HepG2 (cell line): ENCODE results near the gene NPB. TPM values are rescaled to one million over a fixed set of nuclear protein-coding genes. Genes with fewer than 3 reads are reported as not detected.

ENCODE experiments used
- EED ChIP-seq: sonication (generic); formaldehyde crosslinking; IDR thresholded peaks from 2 replicates; pipeline ENCODE4 v1.5.0; 2020; ENCODE audit warnings: mild to moderate bottlenecking, missing genetic modification reagents
- GFI1 ChIP-seq: sonication (generic); formaldehyde crosslinking; IDR thresholded peaks from 2 replicates; pipeline ENCODE4 v1.5.0; 2020; ENCODE audit warnings: missing genetic modification reagents, mild to moderate bottlenecking, borderline replicate concordance
- GTF3A ChIP-seq: sonication (generic); formaldehyde crosslinking; conservative IDR thresholded peaks from 2 replicates; pipeline ENCODE4 v1.4.0; 2020; ENCODE audit warnings: mild to moderate bottlenecking, missing genetic modification reagents
- KDM2A ChIP-seq: sonication (generic); formaldehyde crosslinking; IDR thresholded peaks from 2 replicates; pipeline ENCODE4 v1.4.0; 2020; ENCODE audit warnings: low read depth, missing genetic modification reagents, borderline replicate concordance
- MED13 ChIP-seq: sonication (generic); formaldehyde crosslinking; IDR thresholded peaks from 2 replicates; pipeline ENCODE4 v1.5.0; 2020; ENCODE audit warnings: missing genetic modification reagents
- MZF1 ChIP-seq: sonication (generic); formaldehyde crosslinking; IDR thresholded peaks from 2 replicates; pipeline ENCODE4 v1.8.1; 2023; ENCODE audit warnings: mild to moderate bottlenecking, missing genetic modification reagents, borderline replicate concordance
- NCOA5 ChIP-seq: sonication (generic); formaldehyde crosslinking; IDR thresholded peaks from 2 replicates; pipeline ENCODE4 v1.4.0; 2020; ENCODE audit warnings: missing genetic modification reagents
- PAX8 ChIP-seq: sonication (generic); formaldehyde crosslinking; IDR thresholded peaks from 2 replicates; pipeline ENCODE4 v1.8.0; 2022; ENCODE audit warnings: mild to moderate bottlenecking, missing genetic modification reagents, borderline replicate concordance
- POLR2G ChIP-seq: fragments of 200-400 bp; formaldehyde crosslinking; IDR thresholded peaks from 2 replicates; pipeline ENCODE4 v1.6.1; 2018; ENCODE audit warnings: mild to moderate bottlenecking, low read depth, low read length, moderate library complexity
- RAD51 ChIP-seq: fragments of 450-650 bp; IDR thresholded peaks from 2 replicates; pipeline ENCODE4 v1.6.1; 2016; ENCODE audit warnings: borderline replicate concordance
- RCOR2 ChIP-seq: IDR thresholded peaks from 2 replicates; pipeline ENCODE4 v1.6.1; 2016; ENCODE audit warnings: missing biosample characterization, missing genetic modification reagents
- REPIN1 ChIP-seq: sonication (generic); formaldehyde crosslinking; IDR thresholded peaks from 2 replicates; pipeline ENCODE4 v1.8.0; 2022; ENCODE audit warnings: missing genetic modification reagents, low read depth, mild to moderate bottlenecking, borderline replicate concordance
- TFAP4 ChIP-seq: sonication (generic); IDR thresholded peaks from 2 replicates; pipeline ENCODE4 v1.6.1; 2016; ENCODE audit warnings: low read depth, borderline replicate concordance
- ZNF446 ChIP-seq: sonication (generic); formaldehyde crosslinking; IDR thresholded peaks from 2 replicates; pipeline ENCODE4 v1.5.0; 2020; ENCODE audit warnings: mild to moderate bottlenecking, missing genetic modification reagents
- ZNF883 ChIP-seq: sonication (generic); formaldehyde crosslinking; IDR thresholded peaks from 2 replicates; pipeline ENCODE4 v1.5.1; 2020; ENCODE audit warnings: mild to moderate bottlenecking, missing genetic modification reagents; ENCODE audit errors: not compliant biosample characterization
- ZSCAN21 ChIP-seq: sonication (generic); formaldehyde crosslinking; IDR thresholded peaks from 2 replicates; pipeline ENCODE4 v1.8.0; 2022; ENCODE audit warnings: mild to moderate bottlenecking, missing genetic modification reagents, moderate library complexity, borderline replicate concordance
- polyA plus RNA-seq, 8 experiments: library from polyadenylated mRNA; depleted of rRNA in 3 of 8; stranded (reverse) in 7 of 8; unstranded in 1 of 8; fragments of >200 nt; fragmentation: Illumina TruSeq in 4 of 8; extraction: Trizol in 4 of 8; gene quantifications; 2 replicates each; pipeline versions ENCODE4 v1.2.1 to v1.2.3, GENCODE V29; 2011 to 2016; ENCODE audit warnings: low read depth in 4 of 8, missing spikeins in 1 of 8, mixed read lengths in 1 of 8; ENCODE audit not compliant: insufficient read depth in 1 of 8
- total RNA-seq, 5 experiments: library from RNA; depleted of rRNA; stranded (reverse); fragments of >200 nt; fragmentation: Illumina TruSeq; extraction: Trizol; gene quantifications; 2 replicates each; pipeline ENCODE4 v1.2.3, GENCODE V29; 2016; ENCODE audit warnings: low read depth in 1 of 5
- TF ChIP-seq, protein P1 (sequence below): sonication (generic); formaldehyde crosslinking; conservative IDR thresholded peaks from 2 replicates; pipeline ENCODE4 v1.4.0; 2020; ENCODE audit warnings: missing genetic modification reagents
- TF ChIP-seq, protein P2 (sequence below): sonication (generic); formaldehyde crosslinking; IDR thresholded peaks from 2 replicates; pipeline ENCODE4 v1.8.0; 2022; ENCODE audit warnings: missing genetic modification reagents, mild to moderate bottlenecking, moderate library complexity, borderline replicate concordance
- TF ChIP-seq, protein P3 (sequence below): sonication (generic); formaldehyde crosslinking; IDR thresholded peaks from 2 replicates; pipeline ENCODE4 v1.4.0; 2020; ENCODE audit warnings: missing genetic modification reagents, borderline replicate concordance

NPB gene
- total and polyA plus RNA-seq, 2 of the 13 experiments (the other 11 are each of a cell fraction or from before 2014, with no cell fraction given) = 0.11 to 0.93 TPM

DNA sequence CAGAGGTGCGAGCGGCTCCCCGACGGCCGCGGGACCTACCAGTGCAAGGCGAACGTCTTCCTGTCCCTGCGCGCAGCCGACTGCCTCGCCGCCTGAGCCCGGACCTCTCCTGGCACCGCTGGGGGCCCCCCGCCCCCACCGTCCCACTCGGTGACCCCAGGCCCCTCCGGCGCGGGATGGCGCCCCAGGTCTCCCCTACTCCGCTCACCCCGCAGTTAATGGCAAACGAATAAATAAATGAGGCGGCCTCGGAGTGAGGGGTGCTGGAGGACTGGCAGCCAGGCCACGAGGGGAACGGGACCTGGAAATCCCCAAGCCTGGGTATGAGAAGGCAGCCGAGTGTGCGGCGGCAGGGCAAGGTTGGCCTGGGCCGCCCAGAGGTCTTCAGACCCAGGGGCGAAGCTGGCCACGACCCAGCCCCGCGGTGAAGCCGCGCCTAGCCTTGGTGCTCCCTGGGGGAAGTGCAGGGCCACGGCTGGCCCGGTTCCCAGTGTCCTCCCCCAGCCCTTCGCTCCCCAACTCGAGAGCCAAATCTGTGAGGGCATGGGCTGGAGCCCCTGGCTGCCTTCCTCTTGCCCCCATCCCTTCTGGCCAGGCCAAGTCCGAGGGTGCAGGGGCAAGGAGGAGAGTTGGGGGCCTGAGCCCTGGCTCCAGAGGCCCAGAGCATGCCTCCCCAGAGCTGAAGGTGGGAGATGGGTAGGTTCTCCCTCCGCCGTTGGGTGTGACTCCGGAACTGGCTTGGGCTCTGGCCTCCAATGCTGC, 796 bp downstream of the NPB start (continued):
- TF ChIP-seq, protein P1, sequence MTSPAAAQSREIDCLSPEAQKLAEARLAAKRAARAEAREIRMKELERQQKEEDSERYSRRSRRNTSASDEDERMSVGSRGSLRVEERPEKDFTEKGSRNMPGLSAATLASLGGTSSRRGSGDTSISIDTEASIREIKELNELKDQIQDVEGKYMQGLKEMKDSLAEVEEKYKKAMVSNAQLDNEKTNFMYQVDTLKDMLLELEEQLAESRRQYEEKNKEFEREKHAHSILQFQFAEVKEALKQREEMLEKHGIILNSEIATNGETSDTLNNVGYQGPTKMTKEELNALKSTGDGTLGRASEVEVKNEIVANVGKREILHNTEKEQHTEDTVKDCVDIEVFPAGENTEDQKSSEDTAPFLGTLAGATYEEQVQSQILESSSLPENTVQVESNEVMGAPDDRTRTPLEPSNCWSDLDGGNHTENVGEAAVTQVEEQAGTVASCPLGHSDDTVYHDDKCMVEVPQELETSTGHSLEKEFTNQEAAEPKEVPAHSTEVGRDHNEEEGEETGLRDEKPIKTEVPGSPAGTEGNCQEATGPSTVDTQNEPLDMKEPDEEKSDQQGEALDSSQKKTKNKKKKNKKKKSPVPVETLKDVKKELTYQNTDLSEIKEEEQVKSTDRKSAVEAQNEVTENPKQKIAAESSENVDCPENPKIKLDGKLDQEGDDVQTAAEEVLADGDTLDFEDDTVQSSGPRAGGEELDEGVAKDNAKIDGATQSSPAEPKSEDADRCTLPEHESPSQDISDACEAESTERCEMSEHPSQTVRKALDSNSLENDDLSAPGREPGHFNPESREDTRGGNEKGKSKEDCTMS = no peak
- TF ChIP-seq KDM2A (CRISPR knock-in tag) = peak; percentile 97
- no peak for TF ChIP-seq NCOA5 (CRISPR knock-in tag)
- no peak for TF ChIP-seq RCOR2
- peak; percentile 73 for TF ChIP-seq POLR2G
- TF ChIP-seq ZSCAN21 = 0 out of 2 replicates have a peak, but pooled peaks have one; percentile 42
- no peak for TF ChIP-seq MZF1 (CRISPR knock-in tag)
- no peak; the same call in 1 of the 2 replicates for TF ChIP-seq ZNF446 (CRISPR knock-in tag)
- TF ChIP-seq ZNF883 = peak; percentile 54
- no peak for TF ChIP-seq GTF3A (CRISPR knock-in tag)
- TF ChIP-seq EED (CRISPR knock-in tag) = peak; percentile 70; the same call in 1 of the 2 replicates
- TF ChIP-seq GFI1 (CRISPR knock-in tag) = 0 out of 2 replicates have a peak, but pooled peaks have one; percentile 53
- TF ChIP-seq, protein P2, sequence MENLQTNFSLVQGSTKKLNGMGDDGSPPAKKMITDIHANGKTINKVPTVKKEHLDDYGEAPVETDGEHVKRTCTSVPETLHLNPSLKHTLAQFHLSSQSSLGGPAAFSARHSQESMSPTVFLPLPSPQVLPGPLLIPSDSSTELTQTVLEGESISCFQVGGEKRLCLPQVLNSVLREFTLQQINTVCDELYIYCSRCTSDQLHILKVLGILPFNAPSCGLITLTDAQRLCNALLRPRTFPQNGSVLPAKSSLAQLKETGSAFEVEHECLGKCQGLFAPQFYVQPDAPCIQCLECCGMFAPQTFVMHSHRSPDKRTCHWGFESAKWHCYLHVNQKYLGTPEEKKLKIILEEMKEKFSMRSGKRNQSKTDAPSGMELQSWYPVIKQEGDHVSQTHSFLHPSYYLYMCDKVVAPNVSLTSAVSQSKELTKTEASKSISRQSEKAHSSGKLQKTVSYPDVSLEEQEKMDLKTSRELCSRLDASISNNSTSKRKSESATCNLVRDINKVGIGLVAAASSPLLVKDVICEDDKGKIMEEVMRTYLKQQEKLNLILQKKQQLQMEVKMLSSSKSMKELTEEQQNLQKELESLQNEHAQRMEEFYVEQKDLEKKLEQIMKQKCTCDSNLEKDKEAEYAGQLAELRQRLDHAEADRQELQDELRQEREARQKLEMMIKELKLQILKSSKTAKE (CRISPR knock-in tag) = no peak
- TF ChIP-seq, protein P3, sequence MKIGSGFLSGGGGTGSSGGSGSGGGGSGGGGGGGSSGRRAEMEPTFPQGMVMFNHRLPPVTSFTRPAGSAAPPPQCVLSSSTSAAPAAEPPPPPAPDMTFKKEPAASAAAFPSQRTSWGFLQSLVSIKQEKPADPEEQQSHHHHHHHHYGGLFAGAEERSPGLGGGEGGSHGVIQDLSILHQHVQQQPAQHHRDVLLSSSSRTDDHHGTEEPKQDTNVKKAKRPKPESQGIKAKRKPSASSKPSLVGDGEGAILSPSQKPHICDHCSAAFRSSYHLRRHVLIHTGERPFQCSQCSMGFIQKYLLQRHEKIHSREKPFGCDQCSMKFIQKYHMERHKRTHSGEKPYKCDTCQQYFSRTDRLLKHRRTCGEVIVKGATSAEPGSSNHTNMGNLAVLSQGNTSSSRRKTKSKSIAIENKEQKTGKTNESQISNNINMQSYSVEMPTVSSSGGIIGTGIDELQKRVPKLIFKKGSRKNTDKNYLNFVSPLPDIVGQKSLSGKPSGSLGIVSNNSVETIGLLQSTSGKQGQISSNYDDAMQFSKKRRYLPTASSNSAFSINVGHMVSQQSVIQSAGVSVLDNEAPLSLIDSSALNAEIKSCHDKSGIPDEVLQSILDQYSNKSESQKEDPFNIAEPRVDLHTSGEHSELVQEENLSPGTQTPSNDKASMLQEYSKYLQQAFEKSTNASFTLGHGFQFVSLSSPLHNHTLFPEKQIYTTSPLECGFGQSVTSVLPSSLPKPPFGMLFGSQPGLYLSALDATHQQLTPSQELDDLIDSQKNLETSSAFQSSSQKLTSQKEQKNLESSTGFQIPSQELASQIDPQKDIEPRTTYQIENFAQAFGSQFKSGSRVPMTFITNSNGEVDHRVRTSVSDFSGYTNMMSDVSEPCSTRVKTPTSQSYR = 0 out of 2 replicates have a peak, but pooled peaks have one; percentile 10
- TF ChIP-seq REPIN1 (CRISPR knock-in tag) = peak; percentile 48; the same call in 1 of the 2 replicates
- no peak for TF ChIP-seq MED13 (CRISPR knock-in tag)
- TF ChIP-seq TFAP4 = no peak
- TF ChIP-seq RAD51 = no peak
- no peak; the same call in 1 of the 2 replicates for TF ChIP-seq PAX8 (CRISPR knock-in tag)
